Kidney (tissue), 14 donors: ENCODE measurements around the gene RIMS4. TPM values are rescaled to one million over a fixed set of nuclear protein-coding genes. Genes with fewer than 3 reads are reported as not detected.

Experiments
- DNase-seq, 5 donors: peaks; one replicate each; pipeline ENCODE4 v3.0.0-alpha.2; 2013 to 2020
- FAIRE-seq: peaks from 2 replicates; lab custom pipeline; 2012; peaks lifted over from hg19 to GRCh38; lab: Jason Lieb, UNC
- H3K27ac ChIP-seq, 2 donors: one replicate each; pipeline ENCODE4 v1.7.0; 2013; ENCODE audit warnings: low read depth in 2 of 2, low read length in 2 of 2, inconsistent platforms in 1 of 2
- H3K27me3 ChIP-seq: one replicate; pipeline ENCODE4 v1.7.1; 2013; ENCODE audit warnings: low read length, inconsistent platforms; ENCODE audit not compliant: control insufficient read depth, insufficient read depth
- H3K36me3 ChIP-seq, 3 donors: one replicate each; pipeline versions ENCODE4 v1.7.0 to v1.7.1; 2013; ENCODE audit warnings: low read length in 3 of 3, control low read depth in 1 of 3, inconsistent platforms in 1 of 3; ENCODE audit not compliant: insufficient read depth in 3 of 3, control insufficient read depth in 2 of 3
- H3K4me1 ChIP-seq, 3 donors: one replicate each; pipeline versions ENCODE4 v1.7.0 to v1.7.1; 2013; ENCODE audit warnings: low read length in 3 of 3, inconsistent platforms in 1 of 3, low read depth in 1 of 3; ENCODE audit not compliant: control insufficient read depth in 2 of 3, insufficient read depth in 2 of 3
- H3K4me3 ChIP-seq, 3 donors: one replicate each; pipeline versions ENCODE4 v1.7.0 to v1.8.1; 2013; ENCODE audit warnings: low read length in 3 of 3, control low read depth in 1 of 3, inconsistent platforms in 1 of 3
- H3K9ac ChIP-seq, 3 donors: one replicate each; pipeline versions ENCODE4 v1.7.0 to v1.7.1; 2013; ENCODE audit warnings: low read length in 3 of 3, control low read depth in 1 of 3, inconsistent platforms in 1 of 3
- H3K9me3 ChIP-seq, 3 donors: one replicate each; pipeline versions ENCODE4 v1.7.0 to v1.7.1; 2013; ENCODE audit warnings: low read length in 3 of 3, control low read depth in 1 of 3, inconsistent platforms in 1 of 3; ENCODE audit not compliant: control insufficient read depth in 2 of 3, insufficient read depth in 1 of 3
- intact Hi-C: fragments of 100-400 bp; cut with DNase I; formaldehyde crosslinking; loops from one replicate; pipeline ENCODE4 v1.11.1; 2022
- polyA plus RNA-seq: library from polyadenylated mRNA; stranded (reverse); fragments of 350-450 nt; fragmentation: Illumina TruSeq; extraction: RNeasy Lipid Tissue Mini Kit (QIAGEN cat#74804); gene quantifications from one replicate; pipeline ENCODE4 v1.2.3, GENCODE V29; 2014; ENCODE audit warnings: low read depth, low replicate concordance; ENCODE audit not compliant: insufficient read depth
- total RNA-seq: library from RNA; stranded (reverse); fragmentation: NEBNext Ultra II Directional; extraction: Animal tissue kit (Norgen Biotek cat#: 25700); gene quantifications from one replicate; pipeline ENCODE4 v1.2.1, GENCODE V29; 2021
- TF ChIP-seq, protein P1 (sequence below): IDR thresholded peaks from 3 replicates; pipeline ENCODE4 v1.5.1; 2012; ENCODE audit warnings: mild to moderate bottlenecking, moderate library complexity, borderline replicate concordance; ENCODE audit not compliant: insufficient read depth; ENCODE audit errors: extremely low read depth
- donor health status: control.
- donor health status: control.
- donor health status: control.
- donor health status: control.
- donor health status: control.
- donor health status: DM: yes; HTN: yes; CAD: no.
- donor health status: Normal renal cell carcinoma (clear cell type).

Gene RIMS4
- total and polyA plus RNA-seq, 2 donors from 2014 or later: 0.13 TPM; not detected in 1

DNA sequence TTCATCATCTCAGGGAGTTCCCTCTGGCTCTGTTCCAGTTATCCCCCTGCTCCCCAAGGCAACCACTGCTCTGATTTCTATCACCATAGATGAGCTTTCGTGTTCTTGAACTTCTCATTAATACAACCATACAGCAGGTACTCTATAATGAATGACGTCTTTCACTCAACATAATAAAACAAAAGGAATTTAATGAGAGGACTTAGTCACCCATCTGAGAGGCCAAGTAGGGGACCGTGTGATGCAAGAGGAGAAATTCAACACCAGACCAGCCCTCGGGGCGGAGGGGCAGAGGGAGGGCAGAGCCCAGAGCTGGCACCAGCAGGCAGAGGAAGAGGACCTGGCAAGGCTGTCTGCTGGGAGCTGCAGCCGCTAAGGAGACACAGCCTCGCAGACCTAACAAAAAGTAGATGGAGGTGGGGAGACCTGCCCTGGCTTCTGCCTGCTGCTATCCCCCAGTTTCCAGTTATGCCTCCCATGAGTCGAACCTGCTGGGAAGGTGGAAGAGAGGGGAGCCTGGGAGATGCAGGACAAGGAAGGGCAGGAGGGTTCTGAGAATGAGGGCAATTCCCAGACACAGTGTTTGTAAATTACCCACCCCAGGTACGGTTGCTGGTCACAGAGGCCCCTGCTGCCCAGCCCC lies 81.4 kb downstream of the RIMS4 start:
- no peak for FAIRE-seq
- Histone ChIP-seq H3K27ac (no peak overlapping the region), H3K36me3 (no peaks in the 10 kb centered on the region), H3K27me3 (no peaks in the 10 kb centered on the region), H3K4me3 (no peak overlapping the region), H3K4me1 (peaks cover 0 to 3% (median 0%) of the 10 kb centered on the region in 3 donors), H3K9me3 (no peaks in the 10 kb centered on the region), H3K9ac (no peak overlapping the region)
- TF ChIP-seq, protein P1, sequence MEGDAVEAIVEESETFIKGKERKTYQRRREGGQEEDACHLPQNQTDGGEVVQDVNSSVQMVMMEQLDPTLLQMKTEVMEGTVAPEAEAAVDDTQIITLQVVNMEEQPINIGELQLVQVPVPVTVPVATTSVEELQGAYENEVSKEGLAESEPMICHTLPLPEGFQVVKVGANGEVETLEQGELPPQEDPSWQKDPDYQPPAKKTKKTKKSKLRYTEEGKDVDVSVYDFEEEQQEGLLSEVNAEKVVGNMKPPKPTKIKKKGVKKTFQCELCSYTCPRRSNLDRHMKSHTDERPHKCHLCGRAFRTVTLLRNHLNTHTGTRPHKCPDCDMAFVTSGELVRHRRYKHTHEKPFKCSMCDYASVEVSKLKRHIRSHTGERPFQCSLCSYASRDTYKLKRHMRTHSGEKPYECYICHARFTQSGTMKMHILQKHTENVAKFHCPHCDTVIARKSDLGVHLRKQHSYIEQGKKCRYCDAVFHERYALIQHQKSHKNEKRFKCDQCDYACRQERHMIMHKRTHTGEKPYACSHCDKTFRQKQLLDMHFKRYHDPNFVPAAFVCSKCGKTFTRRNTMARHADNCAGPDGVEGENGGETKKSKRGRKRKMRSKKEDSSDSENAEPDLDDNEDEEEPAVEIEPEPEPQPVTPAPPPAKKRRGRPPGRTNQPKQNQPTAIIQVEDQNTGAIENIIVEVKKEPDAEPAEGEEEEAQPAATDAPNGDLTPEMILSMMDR: no peak
- peak in 4 of 5 donors; percentile 79 to 91 (median 87) for DNase-seq
- intact Hi-C loops: no loop called here

DNA sequence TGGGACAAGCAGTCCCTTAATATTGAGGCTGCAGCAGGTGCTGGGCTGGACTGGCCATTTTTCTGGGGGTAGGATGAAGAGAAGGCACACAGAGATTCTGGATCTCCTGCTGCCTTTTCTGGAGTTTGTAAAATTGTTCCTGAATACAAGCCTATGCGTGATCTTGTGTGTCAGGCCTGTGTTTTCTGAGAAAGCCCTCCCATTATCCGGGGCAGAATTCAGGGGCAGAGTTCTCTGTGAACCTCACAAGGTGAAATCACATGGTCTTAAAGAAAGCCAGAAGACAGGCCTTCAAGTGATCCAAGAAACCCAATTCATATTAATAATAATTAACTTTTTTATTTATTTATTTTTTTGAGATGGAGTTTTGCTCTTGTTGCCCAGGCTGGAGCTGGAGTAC lies 82.7 kb downstream of the RIMS4 start:
- intact Hi-C loops: no loop called here
- peaks cover 0 to 3% (median 0%) of the 10 kb centered on the region in 3 donors for H3K4me1 ChIP-seq
- no peak overlapping the region for H3K9ac ChIP-seq
- no peak for FAIRE-seq
- no peaks in the 10 kb centered on the region for H3K9me3 ChIP-seq
- TF ChIP-seq, protein P1: no peak
- H3K27ac ChIP-seq: no peak overlapping the region
- H3K27me3 ChIP-seq: no peaks in the 10 kb centered on the region
- H3K4me3 ChIP-seq: no peak overlapping the region
- DNase-seq: no peak
- no peaks in the 10 kb centered on the region for H3K36me3 ChIP-seq

DNA sequence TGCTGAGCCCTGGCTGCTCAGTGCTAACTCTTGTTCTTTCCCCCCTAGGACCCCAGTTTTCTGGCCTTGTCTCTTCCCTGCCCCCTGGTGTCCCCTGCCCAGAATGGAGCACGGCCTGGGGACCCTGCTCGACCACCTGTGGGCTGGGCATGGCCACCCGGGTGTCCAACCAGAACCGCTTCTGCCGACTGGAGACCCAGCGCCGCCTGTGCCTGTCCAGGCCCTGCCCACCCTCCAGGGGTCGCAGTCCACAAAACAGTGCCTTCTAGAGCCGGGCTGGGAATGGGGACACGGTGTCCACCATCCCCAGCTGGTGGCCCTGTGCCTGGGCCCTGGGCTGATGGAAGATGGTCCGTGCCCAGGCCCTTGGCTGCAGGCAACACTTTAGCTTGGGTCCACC lies 83.3 kb downstream of the RIMS4 start:
- H3K9me3 ChIP-seq: no peaks in the 10 kb centered on the region
- H3K27ac ChIP-seq: no peak overlapping the region
- H3K4me1 ChIP-seq: peaks cover 0 to 3% (median 0%) of the 10 kb centered on the region in 3 donors
- no peaks in the 10 kb centered on the region for H3K36me3 ChIP-seq
- intact Hi-C loops: no loop called here
- FAIRE-seq (no peak), DNase-seq (peak in 1 of 5 donors; percentile 66)
- no peak overlapping the region for H3K9ac ChIP-seq
- no peaks in the 10 kb centered on the region for H3K27me3 ChIP-seq
- TF ChIP-seq, protein P1: no peak
- no peak overlapping the region for H3K4me3 ChIP-seq
